Right lobe of liver (tissue), 6 donors: ENCODE measurements around the gene RBM26. TPM values are rescaled to one million over a fixed set of nuclear protein-coding genes. Genes with fewer than 3 reads are reported as not detected.

ENCODE experiments used
- ATAC-seq, 4 donors: fragments of 200-7000 bp; cut with Tn5 transposase; one replicate each; pipeline ENCODE4 v1.9.1; 2020; ENCODE audit warnings: mild to moderate bottlenecking in 4 of 4, moderate library complexity in 4 of 4
- DNase-seq, 3 donors: peaks; one replicate each; pipeline ENCODE4 v3.0.0-alpha.2; 2020
- H3K27ac ChIP-seq, 3 donors: fragments of 200-600 bp; one replicate each; pipeline ENCODE4 v1.8.0; 2022
- H3K27me3 ChIP-seq, 2 donors: fragments of 200-600 bp; one replicate each; pipeline ENCODE4 v1.8.0; 2022
- H3K36me3 ChIP-seq, 4 donors: fragments of 200-600 bp; sonication (generic) in 1 of 4; one replicate each; pipeline versions ENCODE4 v1.5.1 to v1.8.0; 2017 to 2022; ENCODE audit warnings: control low read depth in 1 of 4
- H3K4me1 ChIP-seq, 4 donors: fragments of 200-600 bp; sonication (generic) in 1 of 4; one replicate each; pipeline versions ENCODE4 v1.5.1 to v1.8.0; 2017 to 2022; ENCODE audit warnings: control low read depth in 1 of 4
- H3K4me3 ChIP-seq, 3 donors: fragments of 200-600 bp; one replicate each; pipeline ENCODE4 v1.8.0; 2022
- H3K9me3 ChIP-seq, 4 donors: fragments of 200-600 bp; sonication (generic) in 1 of 4; one replicate each; pipeline versions ENCODE4 v1.5.1 to v1.8.0; 2017 to 2022; ENCODE audit warnings: control low read depth in 1 of 4
- POLR2A ChIP-seq: fragments of 450-650 bp; IDR thresholded peaks from one replicate; pipeline ENCODE4 v1.6.1; 2017; ENCODE audit warnings: antibody characterized with exemption, mild to moderate bottlenecking
- WGBS: methylation state at CpG from one replicate; pipeline ENCODE4 v1.1.6; 2018; ENCODE audit warnings: low coverage, low lambda C conversion rate; ENCODE audit not compliant: insufficient coverage; ENCODE audit errors: missing lambda C conversion rate; 5-methylcytosine and 5-hydroxymethylcytosine counted together
- intact Hi-C, 2 donors: fragments of 100-400 bp; cut with DNase I; formaldehyde crosslinking; loops; one replicate each; pipeline versions ENCODE4 v1.11.2 to v1.14.1; 2022
- small RNA-seq, 2 experiments: library from RNA; depleted of rRNA; stranded (forward); fragments of <200 nt; gene quantifications; one replicate each; pipeline ENCODE3, GENCODE V24; 2016
- total RNA-seq, 6 experiments: library from RNA; depleted of rRNA in 2 of 6; stranded (reverse); fragments of >200 nt in 2 of 6; fragmentation: NEBNext Ultra II Directional in 3 of 6; extraction: Animal tissue kit (Norgen Biotek cat#: 25700) in 3 of 6; gene quantifications; one replicate each; pipeline versions ENCODE4 v1.1.0 to v1.2.4, GENCODE V29; 2016 to 2023
- TF ChIP-seq, protein P1 (sequence below), 4 donors: fragments of 200-600 bp in 3 of 4; fragments of 450-650 bp in 1 of 4; IDR thresholded peaks; one replicate each; pipeline versions ENCODE4 v1.5.1 to v1.8.0; 2016 to 2022; ENCODE audit warnings: antibody characterized with exemption in 4 of 4, mild to moderate bottlenecking in 2 of 4
- donor health status: DM: no; HTN: yes; CAD: no.
- donor health status: DM: no; HTN: no; CAD: no.
- donor health status: DM: no; HTN: no; CAD: no.
- donor health status: DM: no; HTN: yes; CAD: no.
- donor health status: DM: no; HTN: yes; CAD: no.

Gene RBM26
- total RNA-seq, 6 experiments from 2014 or later = 12.9 to 16.7 (median 15.1) TPM

GRCh38 chr13:79273045-79273444 lies 133.0 kb downstream of the RBM26 start:
- no peaks in the 10 kb centered on the region for H3K27me3 ChIP-seq
- H3K4me3 ChIP-seq = no peak overlapping the region
- DNase-seq (no peak), ATAC-seq (peak in 3 of 4 donors; percentile 53 to 68 (median 66))
- H3K9me3 ChIP-seq = no peaks in the 10 kb centered on the region
- no peaks in the 10 kb centered on the region for H3K36me3 ChIP-seq
- no peak overlapping the region for H3K27ac ChIP-seq
- intact Hi-C loops = no loop called here
- H3K4me1 ChIP-seq = peaks cover 0 to 15% (median 0%) of the 10 kb centered on the region in 4 donors
- TF ChIP-seq, protein P1, sequence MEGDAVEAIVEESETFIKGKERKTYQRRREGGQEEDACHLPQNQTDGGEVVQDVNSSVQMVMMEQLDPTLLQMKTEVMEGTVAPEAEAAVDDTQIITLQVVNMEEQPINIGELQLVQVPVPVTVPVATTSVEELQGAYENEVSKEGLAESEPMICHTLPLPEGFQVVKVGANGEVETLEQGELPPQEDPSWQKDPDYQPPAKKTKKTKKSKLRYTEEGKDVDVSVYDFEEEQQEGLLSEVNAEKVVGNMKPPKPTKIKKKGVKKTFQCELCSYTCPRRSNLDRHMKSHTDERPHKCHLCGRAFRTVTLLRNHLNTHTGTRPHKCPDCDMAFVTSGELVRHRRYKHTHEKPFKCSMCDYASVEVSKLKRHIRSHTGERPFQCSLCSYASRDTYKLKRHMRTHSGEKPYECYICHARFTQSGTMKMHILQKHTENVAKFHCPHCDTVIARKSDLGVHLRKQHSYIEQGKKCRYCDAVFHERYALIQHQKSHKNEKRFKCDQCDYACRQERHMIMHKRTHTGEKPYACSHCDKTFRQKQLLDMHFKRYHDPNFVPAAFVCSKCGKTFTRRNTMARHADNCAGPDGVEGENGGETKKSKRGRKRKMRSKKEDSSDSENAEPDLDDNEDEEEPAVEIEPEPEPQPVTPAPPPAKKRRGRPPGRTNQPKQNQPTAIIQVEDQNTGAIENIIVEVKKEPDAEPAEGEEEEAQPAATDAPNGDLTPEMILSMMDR (IDR thresholded peaks at IDR 0.05) = no peak

DNA sequence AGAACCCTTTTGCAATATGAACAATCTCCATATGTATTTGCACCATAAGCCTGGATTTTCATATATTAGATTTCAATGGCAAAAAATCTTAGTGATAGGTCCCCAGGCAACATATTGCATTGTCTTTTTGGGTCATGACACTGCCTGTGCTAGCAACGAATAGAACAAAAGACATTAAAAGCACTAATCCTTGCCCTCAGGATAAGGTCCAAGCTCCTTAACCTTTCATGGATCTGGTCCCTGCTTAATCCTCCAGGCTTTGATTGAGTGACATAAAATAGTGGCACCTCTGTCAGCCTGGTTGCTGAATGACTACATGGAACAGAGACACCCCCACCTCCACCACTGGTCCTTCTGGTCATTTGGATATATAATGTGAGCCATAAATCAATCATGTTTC lies 134.4 kb downstream of the RBM26 start:
- Histone ChIP-seq H3K27me3 (no peaks in the 10 kb centered on the region), H3K4me1 (peaks cover 0 to 15% (median 0%) of the 10 kb centered on the region in 4 donors), H3K9me3 (no peaks in the 10 kb centered on the region), H3K27ac (no peak overlapping the region), H3K4me3 (no peak overlapping the region), H3K36me3 (no peaks in the 10 kb centered on the region)
- ATAC-seq (peak in 3 of 4 donors; percentile 26 to 62 (median 32)), DNase-seq (no peak)
- no peak for TF ChIP-seq POLR2A
- TF ChIP-seq, protein P1 (IDR thresholded peaks at IDR 0.05) = no peak
- 0% methylated on average over 1 of the region's 1 CpG for WGBS
- intact Hi-C loops = no loop called here

GRCh38 chr13:79270859-79271258 lies 135.2 kb downstream of the RBM26 start:
- H3K4me3 ChIP-seq = no peak overlapping the region
- H3K27ac ChIP-seq = no peak overlapping the region
- DNase-seq (no peak), ATAC-seq (peak; percentile 56 to 92 (median 80))
- H3K9me3 ChIP-seq = no peaks in the 10 kb centered on the region
- 37% methylated on average over 3 of the region's 3 CpGs for WGBS
- intact Hi-C loops = no loop called here
- H3K4me1 ChIP-seq = peaks cover 0 to 15% (median 0%) of the 10 kb centered on the region in 4 donors
- no peaks in the 10 kb centered on the region for H3K36me3 ChIP-seq
- no peaks in the 10 kb centered on the region for H3K27me3 ChIP-seq
- TF ChIP-seq POLR2A = no peak
- TF ChIP-seq, protein P1 (IDR thresholded peaks at IDR 0.05) = no peak

Small RNAs within 50 kb of the gene (small RNA-seq; reads per million reads assigned to genes)
- 0 reads per million in 2 experiments for gene RNA5SP33

Other genes starting within 250 kb of the RBM26 start
- gene NDFIP2, start 74.9 kb upstream of the RBM26 start, total RNA-seq = 10 to 100 TPM; 20.3 to 32.7 (median 27.5) TPM